Activated naive CD8-positive, alpha-beta T cell treated with anti-CD3 and anti-CD28 coated beads, Interleukin-2, amount 50 U/mL, for 24 hours (primary cell): Measurements from ENCODE around the gene SLCO2A1.

Experiments used
- ATAC-seq: fragments of 150-1000 bp; cut with Tn5 transposase; one replicate; pipeline ENCODE4 v1.10.0; 2021
- DNase-seq: peaks from one replicate; pipeline ENCODE4 v3.0.0; 2021
- H3K27ac Mint-ChIP-seq: one replicate; pipeline ENCODE4 v1.8.0; 2021; ENCODE audit warnings: mild to moderate bottlenecking, mixed read lengths
- H3K27me3 Mint-ChIP-seq: one replicate; pipeline ENCODE4 v1.8.0; 2021; ENCODE audit warnings: mixed read lengths
- H3K36me3 Mint-ChIP-seq: one replicate; pipeline ENCODE4 v1.8.0; 2021; ENCODE audit warnings: low read depth, mixed read lengths
- H3K4me1 Mint-ChIP-seq: one replicate; pipeline ENCODE4 v1.8.0; 2021; ENCODE audit warnings: mixed read lengths
- H3K4me3 Mint-ChIP-seq: one replicate; pipeline ENCODE4 v1.8.0; 2021; ENCODE audit warnings: mild to moderate bottlenecking, moderate library complexity, mixed read lengths
- H3K9me3 Mint-ChIP-seq: one replicate; pipeline ENCODE4 v1.8.0; 2021; ENCODE audit warnings: mixed read lengths

Gene SLCO2A1

GRCh38 chr3:133887074-133887802, 142.5 kb downstream of the SLCO2A1 start:
- H3K36me3 Mint-ChIP-seq = no peaks in the 10 kb centered on the region
- DNase-seq = no peak
- no peak for ATAC-seq
- H3K27me3 Mint-ChIP-seq = peaks cover 3% of the 10 kb centered on the region
- peaks cover 6% of the 10 kb centered on the region for H3K4me1 Mint-ChIP-seq
- no peaks in the 10 kb centered on the region for H3K9me3 Mint-ChIP-seq
- H3K27ac Mint-ChIP-seq = no peak overlapping the region
- no peak overlapping the region for H3K4me3 Mint-ChIP-seq

- H3K36me3 Mint-ChIP-seq = no peaks in the 10 kb centered on the region
Observed at GRCh38 chr3:133886031-133886722, 143.5 kb downstream of the SLCO2A1 start.

GRCh38 chr3:133884887-133885711, 144.6 kb downstream of the SLCO2A1 start:
- no peaks in the 10 kb centered on the region for H3K36me3 Mint-ChIP-seq
- H3K4me1 Mint-ChIP-seq = peaks cover 12% of the 10 kb centered on the region
- no peak overlapping the region for H3K27ac Mint-ChIP-seq
- H3K4me3 Mint-ChIP-seq = no peak overlapping the region
- DNase-seq (no peak), ATAC-seq (no peak)
- H3K9me3 Mint-ChIP-seq = no peaks in the 10 kb centered on the region
- no peaks in the 10 kb centered on the region for H3K27me3 Mint-ChIP-seq

More at GRCh38 chr3:133886031-133886722, 143.5 kb downstream of the SLCO2A1 start:
- Mint-ChIP-seq H3K4me1 (peaks cover 12% of the 10 kb centered on the region), H3K4me3 (no peak overlapping the region), H3K27me3 (peaks cover 3% of the 10 kb centered on the region), H3K27ac (no peak overlapping the region), H3K9me3 (no peaks in the 10 kb centered on the region)
- ATAC-seq = no peak
- no peak for DNase-seq

DNA sequence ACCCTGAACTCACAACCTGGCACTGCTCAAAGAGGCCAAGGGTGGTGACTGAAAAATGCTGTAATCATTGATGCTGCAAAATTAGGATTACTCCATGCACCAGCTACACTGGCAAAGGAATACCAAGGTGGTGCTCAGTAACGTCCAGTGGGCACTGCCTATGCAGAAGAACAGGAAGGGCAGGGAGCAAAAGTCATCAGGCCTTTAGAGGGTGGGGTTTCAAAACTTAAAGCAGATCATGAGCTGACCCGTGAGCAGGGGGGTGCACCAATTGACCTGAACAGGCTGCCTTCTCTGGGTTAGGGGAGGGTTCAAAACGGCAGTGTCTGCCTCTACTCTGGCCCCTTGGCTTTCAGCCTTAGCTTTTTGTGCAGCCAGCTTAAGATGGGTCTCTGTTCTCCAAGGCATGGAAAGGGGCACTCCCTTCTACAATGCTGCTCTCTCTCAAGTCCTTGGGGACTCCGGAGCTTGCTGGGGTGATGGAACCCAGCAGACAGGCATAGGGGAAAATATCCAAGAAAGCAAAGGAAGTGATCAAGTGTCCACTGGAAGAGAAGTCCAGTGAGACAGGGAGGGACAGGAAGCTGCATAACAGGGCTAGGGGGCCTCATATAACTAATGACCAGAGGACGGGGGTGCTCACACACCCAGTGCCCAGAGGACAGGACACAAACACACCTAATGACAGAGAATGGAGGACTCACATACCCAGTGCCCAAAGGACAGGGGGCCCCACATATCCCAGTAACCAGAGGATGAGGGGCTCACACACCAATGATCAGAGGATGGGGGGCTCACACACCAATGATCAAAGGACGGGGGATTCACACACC, 145.5 kb downstream of the SLCO2A1 start:
- Mint-ChIP-seq H3K27ac (no peak overlapping the region), H3K4me3 (no peak overlapping the region), H3K9me3 (no peaks in the 10 kb centered on the region), H3K27me3 (no peaks in the 10 kb centered on the region), H3K4me1 (peaks cover 12% of the 10 kb centered on the region), H3K36me3 (no peaks in the 10 kb centered on the region)
- ATAC-seq (no peak), DNase-seq (no peak)

- H3K27me3 Mint-ChIP-seq = no peaks in the 10 kb centered on the region
- ATAC-seq (no peak), DNase-seq (no peak)
- H3K27ac Mint-ChIP-seq = no peak overlapping the region
- H3K9me3 Mint-ChIP-seq = peaks cover 4% of the 10 kb centered on the region
- no peaks in the 10 kb centered on the region for H3K36me3 Mint-ChIP-seq
- H3K4me1 Mint-ChIP-seq = peaks cover 12% of the 10 kb centered on the region
- no peak overlapping the region for H3K4me3 Mint-ChIP-seq
Observed at GRCh38 chr3:133883641-133884040, 146.1 kb downstream of the SLCO2A1 start.

GRCh38 chr3:133882986-133883586, 146.6 kb downstream of the SLCO2A1 start:
- Mint-ChIP-seq H3K36me3 (no peaks in the 10 kb centered on the region), H3K4me3 (no peak overlapping the region), H3K4me1 (peaks cover 12% of the 10 kb centered on the region), H3K27ac (no peak overlapping the region), H3K9me3 (peaks cover 10% of the 10 kb centered on the region), H3K27me3 (no peaks in the 10 kb centered on the region)
- ATAC-seq (no peak), DNase-seq (no peak)

GRCh38 chr3:133881939-133882825, 147.5 kb downstream of the SLCO2A1 start:
- H3K27ac Mint-ChIP-seq = no peak overlapping the region
- no peak overlapping the region for H3K4me3 Mint-ChIP-seq
- no peaks in the 10 kb centered on the region for H3K27me3 Mint-ChIP-seq
- no peaks in the 10 kb centered on the region for H3K36me3 Mint-ChIP-seq
- ATAC-seq (peak; percentile 66), DNase-seq (no peak)
- peaks cover 12% of the 10 kb centered on the region for H3K4me1 Mint-ChIP-seq
- peaks cover 14% of the 10 kb centered on the region for H3K9me3 Mint-ChIP-seq

DNA sequence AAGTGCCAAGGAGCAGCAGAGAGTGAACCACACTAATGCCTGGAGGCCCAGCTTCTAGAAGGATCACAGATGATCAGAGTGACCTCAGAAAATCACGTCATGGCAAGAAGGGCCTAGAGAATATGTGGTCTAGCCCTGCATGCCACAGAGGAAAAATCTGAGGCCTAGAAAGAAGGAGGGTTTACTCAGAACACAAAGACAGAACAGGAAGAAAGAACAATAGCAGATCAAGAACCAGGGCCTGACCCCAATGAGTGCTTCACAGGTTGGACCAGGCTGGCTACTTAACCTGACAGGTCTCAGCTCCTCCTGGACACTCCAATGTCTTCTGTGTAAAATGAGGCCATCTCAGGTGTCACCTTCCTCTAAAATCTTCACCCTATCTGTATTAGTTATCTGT, 148.2 kb downstream of the SLCO2A1 start:
- DNase-seq (no peak), ATAC-seq (no peak)
- Mint-ChIP-seq H3K27me3 (no peaks in the 10 kb centered on the region), H3K36me3 (no peaks in the 10 kb centered on the region), H3K9me3 (peaks cover 14% of the 10 kb centered on the region), H3K4me3 (no peak overlapping the region), H3K27ac (no peak overlapping the region), H3K4me1 (peaks cover 12% of the 10 kb centered on the region)

DNA sequence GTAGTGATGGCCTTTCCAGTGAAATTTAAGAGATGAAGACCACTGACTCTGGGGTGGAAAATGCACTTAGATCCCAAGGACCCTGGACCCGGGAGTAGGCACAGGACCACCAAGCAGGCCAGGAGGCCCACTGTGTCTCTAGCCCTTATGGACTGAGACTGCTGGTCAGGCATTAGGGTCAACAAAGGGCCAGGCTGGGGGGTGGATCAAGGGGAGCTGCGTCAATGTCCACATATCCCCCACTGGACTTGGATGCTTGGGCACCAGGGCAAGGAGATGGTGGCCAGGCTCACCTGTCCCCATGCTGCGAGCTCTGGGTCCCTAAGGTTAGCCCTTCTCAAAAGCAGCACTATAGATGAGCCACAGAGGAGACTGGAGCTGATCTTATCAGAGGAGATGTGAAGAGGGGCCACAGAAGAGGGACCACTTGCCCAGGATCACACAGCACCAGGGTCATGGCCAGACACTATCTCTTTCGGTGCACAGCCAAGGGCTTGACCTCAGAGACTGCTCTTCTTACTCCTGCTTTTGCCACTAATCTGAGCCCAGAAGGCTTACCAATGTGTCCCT, 148.8 kb downstream of the SLCO2A1 start:
- Mint-ChIP-seq H3K4me1 (peaks cover 12% of the 10 kb centered on the region), H3K9me3 (peaks cover 14% of the 10 kb centered on the region), H3K36me3 (no peaks in the 10 kb centered on the region), H3K27me3 (no peaks in the 10 kb centered on the region), H3K4me3 (no peak overlapping the region), H3K27ac (no peak overlapping the region)
- DNase-seq (no peak), ATAC-seq (no peak)

DNA sequence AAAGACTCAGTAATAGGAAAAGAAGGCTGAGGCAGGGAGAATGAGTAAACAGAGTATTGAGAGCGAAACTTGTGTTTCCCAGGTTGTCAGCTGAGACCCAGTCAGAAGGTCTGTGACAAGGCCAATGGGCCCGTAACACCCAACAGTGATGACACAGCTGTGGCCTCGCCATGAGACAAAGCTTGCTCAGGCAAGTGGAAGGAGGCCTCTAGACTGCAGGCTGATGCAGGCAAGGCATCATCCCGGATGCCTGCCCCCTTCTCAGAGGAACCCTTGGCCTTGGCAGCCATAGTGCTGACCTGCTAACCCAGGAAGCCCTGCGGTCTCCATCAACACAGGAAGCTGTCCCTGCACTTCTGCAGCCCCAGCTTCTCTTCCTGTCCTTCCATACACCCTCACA, 149.4 kb downstream of the SLCO2A1 start:
- Mint-ChIP-seq H3K9me3 (peaks cover 14% of the 10 kb centered on the region), H3K36me3 (no peaks in the 10 kb centered on the region), H3K4me1 (peaks cover 12% of the 10 kb centered on the region), H3K27me3 (no peaks in the 10 kb centered on the region), H3K4me3 (no peak overlapping the region), H3K27ac (no peak overlapping the region)
- DNase-seq (no peak), ATAC-seq (peak; percentile 25)

- ATAC-seq = no peak
- peaks cover 12% of the 10 kb centered on the region for H3K4me1 Mint-ChIP-seq
- H3K4me3 Mint-ChIP-seq = no peak overlapping the region
- no peak for DNase-seq
- H3K27me3 Mint-ChIP-seq = no peaks in the 10 kb centered on the region
- H3K9me3 Mint-ChIP-seq = peaks cover 14% of the 10 kb centered on the region
- no peak overlapping the region for H3K27ac Mint-ChIP-seq
- no peaks in the 10 kb centered on the region for H3K36me3 Mint-ChIP-seq
Observed at GRCh38 chr3:133878518-133878917, 151.2 kb downstream of the SLCO2A1 start.
